ENCODE results near the gene ANXA11.

ANXA11 gene

GRCh38 chr10:80187465-80188409, 17.6 kb downstream of the ANXA11 start:
- peak; percentile 7 for DNase-seq

- DNase-seq: no peak
Measured at GRCh38 chr10:80187060-80187459, 18.3 kb downstream of the ANXA11 start.

DNA sequence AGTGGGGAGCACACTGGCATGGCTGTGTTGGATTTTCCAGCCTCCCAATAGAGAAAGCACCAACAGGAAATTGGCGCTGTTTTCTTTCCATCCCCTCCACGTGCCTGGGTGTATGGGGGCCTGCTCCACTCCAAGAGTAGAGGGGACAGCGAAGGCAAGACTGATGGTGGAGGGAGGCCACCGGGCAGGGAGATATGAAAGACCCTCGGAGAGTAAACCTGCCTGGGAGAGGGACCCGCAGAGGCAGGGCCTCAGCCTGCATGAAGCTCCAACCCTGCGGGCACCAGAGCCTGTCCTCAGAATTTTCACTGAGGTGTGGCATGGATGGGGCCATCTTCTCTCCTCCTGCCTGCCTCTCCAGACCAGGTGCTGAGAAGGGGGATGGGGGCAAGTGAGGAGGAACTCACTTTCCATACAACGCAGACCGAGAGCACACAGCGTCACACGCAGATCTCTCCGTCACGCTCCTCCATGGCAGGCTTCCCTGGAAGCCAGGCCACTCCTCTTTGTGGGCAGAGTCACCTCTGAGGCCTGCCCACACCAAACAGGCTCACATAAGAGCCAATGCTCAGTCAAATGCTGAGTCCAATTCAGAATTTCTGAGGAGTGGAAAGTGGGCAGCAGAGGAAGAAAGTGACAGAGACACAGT, 18.8 kb downstream of the ANXA11 start:
- DNase-seq: no peak

DNA sequence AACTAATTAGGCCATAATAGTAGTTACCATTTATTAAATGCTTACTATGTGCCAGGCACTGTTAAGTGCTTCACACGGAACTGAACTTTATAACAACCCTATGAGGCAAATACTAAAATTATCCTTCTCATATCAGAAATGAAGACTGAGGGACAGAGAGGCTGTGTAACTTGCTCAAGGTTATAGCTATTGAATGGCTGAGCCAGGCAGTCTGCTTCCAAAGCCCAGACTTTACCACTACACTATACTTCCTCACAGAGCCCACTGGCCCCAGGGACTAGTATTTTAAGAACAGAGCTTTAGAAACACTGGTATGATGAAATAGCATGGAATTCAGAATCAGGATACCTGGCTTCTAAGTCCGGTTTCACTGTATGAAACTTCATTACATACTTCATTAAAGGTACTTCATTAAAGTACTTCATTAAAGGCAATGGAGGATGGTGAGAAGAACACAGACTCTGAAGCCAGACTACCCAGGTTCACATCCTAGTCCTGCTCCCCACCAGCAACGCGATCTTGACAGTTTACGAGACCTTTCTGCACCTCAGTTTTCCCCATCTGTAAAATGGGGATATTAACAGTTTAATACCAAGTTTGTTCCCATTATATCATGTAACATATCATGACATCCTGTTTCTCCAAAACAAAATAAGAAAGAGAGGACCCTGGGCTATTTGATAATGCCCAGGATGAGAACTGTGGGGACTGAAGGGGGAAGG, 19.6 kb downstream of the ANXA11 start:
- DNase-seq: no peak

DNA sequence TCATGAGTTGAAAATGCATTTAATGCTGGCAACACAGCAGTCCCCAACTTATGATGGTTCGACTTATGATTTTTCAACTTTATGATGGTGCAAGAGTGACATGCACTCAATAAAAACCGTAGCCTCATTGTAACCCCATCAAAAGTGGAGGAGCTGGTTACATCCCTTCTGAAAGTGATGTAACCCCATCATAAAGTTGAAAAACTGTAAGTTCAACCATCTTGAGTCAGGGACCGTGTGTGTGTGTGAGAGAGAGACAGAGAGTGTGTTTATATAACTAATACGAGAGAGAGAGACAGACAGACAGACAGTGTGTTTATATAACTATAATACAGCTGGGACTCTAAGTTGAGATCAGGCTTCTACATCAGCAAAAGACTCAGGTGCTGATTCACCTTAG, 21.0 kb downstream of the ANXA11 start:
- DNase-seq: no peak

- no peak for DNase-seq
Measured at GRCh38 chr10:80183436-80183835, 21.9 kb downstream of the ANXA11 start.

DNA sequence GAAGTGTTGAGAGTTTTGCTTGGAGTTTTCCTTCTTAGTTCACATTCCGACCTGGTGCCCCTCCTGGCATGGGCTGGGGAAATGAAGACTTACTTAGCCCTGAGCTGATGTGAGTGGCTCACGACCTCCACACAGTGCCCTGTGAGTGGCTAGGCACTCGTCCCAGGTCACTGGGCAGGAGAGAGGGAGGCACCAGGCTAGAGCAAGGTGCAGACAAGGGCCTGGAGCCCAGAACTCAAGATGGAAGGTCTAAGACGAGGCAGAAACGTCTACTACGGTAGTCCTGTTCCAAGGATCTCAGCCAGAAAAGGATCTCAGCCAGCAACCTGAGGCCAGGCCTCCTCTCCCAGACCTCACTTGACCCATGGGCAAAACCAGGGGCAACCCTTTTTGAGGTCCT, 22.4 kb downstream of the ANXA11 start:
- DNase-seq: no peak

DNA sequence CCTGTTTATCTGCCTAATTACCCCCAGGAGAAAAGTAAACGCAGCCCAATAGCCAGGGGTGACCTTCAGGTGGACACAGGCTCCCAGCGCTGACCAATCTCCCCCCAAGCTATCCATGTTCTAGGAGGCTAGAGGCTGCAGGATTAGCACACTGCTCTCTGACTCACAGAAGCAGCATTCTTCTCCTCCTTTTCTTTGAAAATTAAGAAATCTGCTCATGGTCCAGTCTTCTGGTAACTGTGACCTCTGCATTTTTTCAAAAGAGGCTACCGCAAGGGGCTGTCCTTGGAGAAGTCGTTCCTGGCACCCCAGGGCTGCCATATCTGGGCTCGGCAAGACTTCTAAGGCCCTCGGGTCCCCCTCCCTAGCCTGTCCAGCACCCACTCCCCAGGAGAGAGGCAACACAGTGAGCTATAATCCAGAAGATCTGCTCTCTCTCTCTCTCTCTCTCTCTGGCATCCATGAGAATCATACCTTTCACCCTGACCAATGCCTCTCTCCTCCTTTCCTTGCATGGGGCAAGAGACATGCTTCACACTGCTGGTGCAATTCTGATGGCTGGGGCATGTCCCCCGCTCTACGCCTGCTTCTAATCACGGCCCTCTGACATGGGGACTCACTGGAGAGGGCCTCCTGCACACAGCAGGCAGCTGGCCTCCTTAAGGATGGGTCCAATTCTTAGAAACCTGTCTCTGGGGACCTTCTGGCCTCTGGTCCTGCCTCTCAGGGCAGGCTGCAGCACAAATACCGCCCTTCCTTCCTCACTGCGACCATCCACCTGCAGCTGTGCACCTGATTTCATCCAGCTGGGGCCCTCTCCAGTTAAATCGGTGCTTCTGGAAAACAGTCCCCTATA, 27.3 kb downstream of the ANXA11 start:
- no peak for DNase-seq

GRCh38 chr10:80176526-80176925, 28.8 kb downstream of the ANXA11 start:
- no peak for DNase-seq

GRCh38 chr10:80174641-80175395, 30.5 kb downstream of the ANXA11 start:
- no peak for DNase-seq

DNA sequence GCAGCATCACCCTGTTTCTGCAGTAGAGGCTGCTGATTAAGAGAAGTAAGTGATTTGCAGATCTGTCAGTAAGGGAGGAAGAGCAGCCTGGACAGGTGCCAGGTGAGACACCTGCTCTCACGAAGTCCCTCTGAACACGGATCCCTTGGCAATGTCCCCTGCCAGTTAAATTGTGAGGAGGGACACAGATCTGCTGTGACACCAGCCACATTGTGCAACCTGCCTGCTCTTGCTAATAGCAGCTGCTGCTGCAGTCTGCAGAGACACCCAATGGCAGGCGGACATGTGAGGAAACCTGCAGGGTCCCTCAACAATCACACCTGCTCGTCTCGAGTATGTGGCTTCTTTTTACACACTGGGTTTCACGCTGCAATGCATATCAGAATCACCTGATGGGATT, 31.9 kb downstream of the ANXA11 start:
- DNase-seq: no peak

DNA sequence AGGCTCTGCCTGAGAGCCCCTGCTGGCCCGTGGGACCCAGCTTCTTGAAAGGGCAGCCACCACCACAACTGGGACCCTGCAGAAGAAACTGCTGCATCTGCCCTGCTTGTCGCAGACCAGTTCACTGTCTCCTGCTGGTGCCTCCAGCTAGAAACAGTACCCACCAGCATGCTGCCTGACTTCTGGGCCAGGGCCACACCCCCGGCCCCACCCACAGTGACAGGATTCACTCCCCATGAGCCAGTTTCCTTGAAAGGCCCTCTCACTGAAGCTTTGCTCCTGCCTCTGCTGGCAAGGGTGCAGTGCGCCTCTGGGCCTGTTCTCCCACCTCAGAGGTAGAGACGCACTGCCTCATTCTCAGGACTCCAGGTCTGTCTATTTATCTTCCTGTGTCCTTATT, 32.4 kb downstream of the ANXA11 start:
- no peak for DNase-seq

DNA sequence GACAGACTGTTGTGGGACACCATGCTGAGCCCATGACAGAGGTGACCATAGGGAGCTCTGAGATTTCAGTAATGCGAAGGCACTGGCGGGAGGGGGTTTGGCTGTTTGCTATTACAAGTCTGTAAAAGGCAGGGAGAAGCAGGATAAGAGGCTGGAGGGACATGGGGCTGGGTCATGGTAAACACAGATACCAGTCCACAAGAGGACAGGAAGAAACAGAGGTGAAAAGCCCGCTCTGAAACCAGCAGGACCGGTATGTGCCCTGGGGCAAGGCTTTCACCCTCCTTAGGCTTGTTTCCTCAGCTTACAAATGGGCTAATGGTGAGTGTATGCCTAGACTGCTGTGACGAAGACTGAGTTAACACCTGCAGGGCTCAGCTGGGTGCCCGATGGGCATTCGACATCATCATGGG, 34.1 kb downstream of the ANXA11 start:
- no peak for DNase-seq

GRCh38 chr10:80170641-80171040, 34.7 kb downstream of the ANXA11 start:
- no peak for DNase-seq

DNA sequence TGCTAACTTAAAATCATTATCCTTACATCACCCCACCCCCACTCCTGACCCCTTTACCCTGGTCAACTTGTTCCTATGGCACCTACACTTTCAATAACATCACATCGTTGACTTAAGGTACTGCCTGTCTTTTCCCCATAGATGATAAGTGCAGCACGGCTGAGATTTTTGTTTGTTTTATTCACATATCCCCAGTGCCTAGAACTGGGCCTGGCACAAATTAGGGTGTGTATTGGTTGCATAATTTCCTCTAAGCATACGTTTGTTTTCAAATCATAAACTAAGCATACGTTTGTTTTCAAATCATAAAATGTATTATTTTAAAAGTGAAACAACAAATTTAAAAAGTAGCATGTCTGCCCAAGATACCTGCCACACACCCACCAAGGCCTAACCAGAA, 35.3 kb downstream of the ANXA11 start:
- DNase-seq: no peak

DNA sequence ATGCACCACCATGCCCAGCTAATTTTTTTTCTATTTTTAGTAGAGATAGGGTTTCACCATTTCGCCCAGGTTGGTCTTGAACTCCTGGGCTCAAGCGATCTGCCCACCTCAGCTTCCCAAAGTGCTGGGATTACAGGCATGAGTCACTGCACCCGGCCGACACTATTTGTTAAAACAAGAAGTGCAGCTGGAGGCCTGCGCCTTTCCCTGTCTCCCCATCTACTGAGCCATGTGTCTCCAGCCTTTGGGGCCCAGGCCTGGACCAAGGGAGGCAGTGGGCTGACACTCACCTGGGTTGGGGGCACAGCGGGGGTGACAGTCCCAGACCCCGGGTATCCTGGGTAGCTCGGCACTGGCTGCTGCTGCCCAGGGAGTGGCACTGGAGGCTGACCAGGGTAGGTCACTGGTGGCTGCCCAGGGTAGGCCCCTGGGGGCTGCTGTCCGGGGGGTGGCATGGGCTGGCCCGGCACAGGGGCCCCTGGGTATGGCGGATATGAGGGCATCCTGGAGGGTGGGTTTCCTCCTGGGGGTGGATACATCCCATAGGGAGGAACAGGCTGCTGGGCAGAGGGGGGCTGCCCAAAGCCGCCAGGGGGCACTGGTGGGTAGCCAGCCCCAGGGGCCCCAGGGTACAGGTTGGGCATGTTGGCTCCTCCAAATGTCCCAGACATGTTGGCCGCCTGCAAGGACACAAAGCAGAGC, 36.5 kb downstream of the ANXA11 start:
- DNase-seq: no peak

- no peak for DNase-seq
Measured at GRCh38 chr10:80168162-80168511, 37.2 kb downstream of the ANXA11 start.

DNA sequence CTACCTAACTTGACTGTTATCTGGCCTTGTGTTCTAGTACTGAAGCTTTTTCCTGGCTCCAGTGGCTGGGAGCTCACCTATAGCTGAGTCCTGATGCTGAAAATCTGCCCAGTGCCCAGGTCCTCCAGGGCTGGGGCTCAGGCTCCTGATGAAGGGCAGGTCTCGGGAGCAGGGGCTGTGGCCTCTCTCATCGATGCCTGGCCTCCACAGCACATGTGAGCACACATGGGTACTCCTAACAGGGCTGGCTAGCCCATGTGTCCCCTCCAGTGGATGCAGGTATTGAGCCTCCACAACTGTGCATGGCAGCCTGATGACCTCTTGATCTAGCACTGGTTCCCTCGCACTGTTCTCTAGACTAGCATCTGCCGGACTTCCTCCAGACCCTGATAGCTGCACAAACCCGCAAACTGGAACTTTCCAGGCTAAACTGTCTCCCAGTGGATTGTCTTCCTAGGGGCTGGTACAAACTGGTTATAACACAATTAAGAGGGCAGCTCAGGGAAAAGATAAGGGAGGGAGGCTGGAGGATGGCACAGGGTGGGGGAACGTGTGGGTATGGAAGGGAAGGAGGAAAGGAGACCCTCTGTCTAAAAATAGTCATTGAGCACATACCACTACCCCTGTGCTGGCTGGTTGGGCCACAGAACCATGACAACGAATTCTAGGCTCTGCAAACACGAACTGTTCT, 37.7 kb downstream of the ANXA11 start:
- DNase-seq: no peak

- DNase-seq: no peak
Measured at GRCh38 chr10:80166581-80167470, 38.5 kb downstream of the ANXA11 start.

DNA sequence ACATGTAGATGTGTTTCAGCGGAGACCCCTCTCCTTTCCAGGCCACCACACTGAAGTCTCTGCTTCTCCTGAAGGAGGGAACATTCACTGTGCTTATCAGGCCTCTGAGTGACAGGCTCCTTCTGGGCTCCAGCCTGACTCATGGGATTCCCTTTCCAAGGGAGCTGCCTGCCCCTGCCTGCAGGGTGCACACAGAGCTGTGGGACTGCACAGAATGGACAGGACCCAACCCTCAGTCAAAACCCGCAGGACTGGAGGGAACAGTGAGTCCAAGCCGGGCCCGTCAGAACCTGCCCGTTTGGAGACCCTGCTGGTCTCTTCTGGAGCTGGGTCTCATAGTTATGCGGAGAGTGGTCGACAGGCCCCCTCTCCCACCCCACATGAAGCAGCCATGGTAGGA, 40.2 kb downstream of the ANXA11 start:
- DNase-seq: no peak
